Natural killer cell (primary cell): ENCODE measurements around the gene CPLX3. TPM values are rescaled to one million over a fixed set of nuclear protein-coding genes. Genes with fewer than 3 reads are reported as not detected.
A peak's percentile ranks its signal among the peaks of the same experiment; 100 is the strongest.

Experiments used
- ATAC-seq, 3 donors: fragments of 150-1000 bp in 2 of 3; fragments of 200-7000 bp in 1 of 3; cut with Tn5 transposase; 1 replicate in 1 of 3; 2 replicates in 2 of 3; pipeline ENCODE4 v1.10.0; 2021; ENCODE audit warnings: mild to moderate bottlenecking in 2 of 3, moderate library complexity in 2 of 3
- DNase-seq, 2 donors: peaks; one replicate each; pipeline versions ENCODE4 v3.0.0 to v3.0.0-alpha.2; 2013 to 2021; ENCODE audit warnings: mixed read lengths in 1 of 2
- H3K27ac ChIP-seq: one replicate; pipeline ENCODE4 v1.5.1; 2013; ENCODE audit warnings: mild to moderate bottlenecking, low read length
- H3K27me3 ChIP-seq: one replicate; pipeline ENCODE4 v1.6.1; 2013; ENCODE audit warnings: low read length; ENCODE audit not compliant: control insufficient read depth, insufficient read depth
- H3K36me3 ChIP-seq: one replicate; pipeline ENCODE4 v1.6.1; 2013; ENCODE audit warnings: low read length; ENCODE audit not compliant: control insufficient read depth, insufficient read depth
- H3K4me1 ChIP-seq: one replicate; pipeline ENCODE4 v1.6.1; 2013; ENCODE audit warnings: low read length; ENCODE audit not compliant: control insufficient read depth, insufficient read depth
- H3K4me3 ChIP-seq: one replicate; pipeline ENCODE4 v1.5.1; 2013; ENCODE audit warnings: low read length
- H3K9me3 ChIP-seq: one replicate; pipeline ENCODE4 v1.6.1; 2013; ENCODE audit warnings: low read length; ENCODE audit not compliant: control insufficient read depth, insufficient read depth
- H3K27ac Mint-ChIP-seq, 2 donors: one replicate each; pipeline ENCODE4 v1.8.0; 2022; ENCODE audit warnings: mild to moderate bottlenecking in 2 of 2, mixed read lengths in 2 of 2, moderate library complexity in 1 of 2
- H3K27me3 Mint-ChIP-seq, 2 donors: one replicate each; pipeline ENCODE4 v1.8.0; 2022; ENCODE audit warnings: low read depth in 2 of 2, mixed read lengths in 2 of 2
- H3K36me3 Mint-ChIP-seq: one replicate; pipeline ENCODE4 v1.8.0; 2022; ENCODE audit warnings: mixed read lengths
- H3K4me1 Mint-ChIP-seq, 2 donors: one replicate each; pipeline ENCODE4 v1.8.0; 2022; ENCODE audit warnings: mixed read lengths in 2 of 2
- H3K4me3 Mint-ChIP-seq: one replicate; pipeline ENCODE4 v1.8.0; 2022; ENCODE audit warnings: mild to moderate bottlenecking, moderate library complexity, mixed read lengths
- H3K9me3 Mint-ChIP-seq, 2 donors: one replicate each; pipeline ENCODE4 v1.8.0; 2022; ENCODE audit warnings: mixed read lengths in 2 of 2
- CTCF ChIP-seq: fragments of 200-600 bp; IDR thresholded peaks from one replicate; pipeline ENCODE4 v1.8.0; 2022; ENCODE audit warnings: antibody characterized with exemption
- WGBS: methylation state at CpG from one replicate; pipeline ENCODE4 v1.1.7; 2013; ENCODE audit warnings: missing lambda C conversion rate; ENCODE audit not compliant: insufficient coverage; 5-methylcytosine and 5-hydroxymethylcytosine counted together
- intact Hi-C: fragments of 100-400 bp; cut with micrococcal nuclease; formaldehyde crosslinking; loops from one replicate; pipeline ENCODE4 v1.14.2; 2022
- total RNA-seq, 4 donors: library from RNA; stranded (reverse); fragments of 120-200 nt in 1 of 4; gene quantifications; one replicate each; pipeline versions ENCODE4 v1.2.3 to v1.2.4, GENCODE V29; 2013 to 2022

The CPLX3 gene
- total RNA-seq, 3 donors from 2014 or later (not counting 1 experiment from before 2014, with no cell fraction given), result 0.16 to 0.93 TPM; not detected in 1

GRCh38 chr15:74844319-74845207 is 18.1 kb downstream of the CPLX3 start:
- no peak for TF ChIP-seq CTCF
- no peak overlapping the region for H3K4me3 ChIP-seq
- Mint-ChIP-seq H3K27ac (peak overlapping the region; percentile 91), H3K36me3 (peaks cover 15% of the 10 kb centered on the region), H3K4me3 (peak overlapping the region; percentile 74), H3K4me1 (peaks cover 18 to 49% of the 10 kb centered on the region in 2 donors), H3K27me3 (no peaks in the 10 kb centered on the region), H3K9me3 (no peaks in the 10 kb centered on the region)
- DNase-seq (no peak), ATAC-seq (no peak)
- no peaks in the 10 kb centered on the region for H3K27me3 ChIP-seq
- no peaks in the 10 kb centered on the region for H3K9me3 ChIP-seq
- peak overlapping the region; percentile 80 for H3K27ac ChIP-seq
- WGBS, result 51% methylated on average over 9 of the region's 12 CpGs
- H3K36me3 ChIP-seq, result peaks cover 24% of the 10 kb centered on the region
- peaks cover 48% of the 10 kb centered on the region for H3K4me1 ChIP-seq
- intact Hi-C loops, result loop anchor here (2.0 to 10.0 kb wide), 5 partner anchors 14 to 360 kb away; partner anchors contain the start of genes C15orf39, FAM219B and SCAMP2

GRCh38 chr15:74845208-74845568 is 18.8 kb downstream of the CPLX3 start:
- H3K36me3 Mint-ChIP-seq, result peaks cover 15% of the 10 kb centered on the region
- peak; percentile 47 to 78 for DNase-seq
- H3K4me3 Mint-ChIP-seq, result peak overlapping the region; percentile 74
- peaks cover 48% of the 10 kb centered on the region for H3K4me1 ChIP-seq
- H3K27me3 Mint-ChIP-seq, result no peaks in the 10 kb centered on the region
- H3K27ac ChIP-seq, result peak overlapping the region; percentile 80
- intact Hi-C loops, result loop anchor here (2.0 to 10.0 kb wide), 3 partner anchors 14 to 360 kb away; partner anchors contain the start of genes C15orf39 and SCAMP2
- WGBS, result 20% methylated on average over 4 of the region's 5 CpGs
- peak; percentile 39 to 46 (median 45) for ATAC-seq
- peaks cover 30% of the 10 kb centered on the region for H3K36me3 ChIP-seq
- H3K27ac Mint-ChIP-seq, result peak overlapping the region; percentile 91
- H3K4me3 ChIP-seq, result no peak overlapping the region
- H3K27me3 ChIP-seq, result no peaks in the 10 kb centered on the region
- H3K4me1 Mint-ChIP-seq, result peaks cover 18 to 49% of the 10 kb centered on the region in 2 donors
- TF ChIP-seq CTCF, result no peak
- H3K9me3 ChIP-seq, result no peaks in the 10 kb centered on the region
- no peaks in the 10 kb centered on the region for H3K9me3 Mint-ChIP-seq

GRCh38 chr15:74845581-74845980 is 19.2 kb downstream of the CPLX3 start:
- DNase-seq, result peak in 1 of 2 donors; percentile 56
- intact Hi-C loops, result loop anchor here (2.0 to 10.0 kb wide), 3 partner anchors 13 to 359 kb away; partner anchors contain the start of genes C15orf39 and SCAMP2
- ATAC-seq, result peak in 1 of 3 donors; percentile 5
- WGBS, result 26% methylated on average over 4 of the region's 4 CpGs
- no peaks in the 10 kb centered on the region for H3K9me3 Mint-ChIP-seq
- H3K27me3 ChIP-seq, result no peaks in the 10 kb centered on the region
- H3K4me3 ChIP-seq, result no peak overlapping the region
- H3K4me1 ChIP-seq, result peaks cover 48% of the 10 kb centered on the region
- H3K36me3 Mint-ChIP-seq, result peaks cover 15% of the 10 kb centered on the region
- no peaks in the 10 kb centered on the region for H3K9me3 ChIP-seq
- peaks cover 18 to 49% of the 10 kb centered on the region in 2 donors for H3K4me1 Mint-ChIP-seq
- no peak for TF ChIP-seq CTCF
- peak overlapping the region; percentile 80 for H3K27ac ChIP-seq
- no peaks in the 10 kb centered on the region for H3K27me3 Mint-ChIP-seq
- peak overlapping the region; percentile 74 for H3K4me3 Mint-ChIP-seq
- H3K27ac Mint-ChIP-seq, result peak overlapping the region; percentile 91
- peaks cover 34% of the 10 kb centered on the region for H3K36me3 ChIP-seq
